Muscle layer of colon (tissue), 2 donors: Measurements from ENCODE around the gene RSBN1.
A peak's percentile ranks its signal among the peaks of the same experiment; 100 is the strongest.

Source experiments
- H3K27ac ChIP-seq: one replicate; pipeline ENCODE4 v1.7.0; 2013; ENCODE audit warnings: low read depth, mild to moderate bottlenecking, low read length, moderate library complexity
- H3K27me3 ChIP-seq, 2 donors: one replicate each; pipeline ENCODE4 v1.7.0; 2013; ENCODE audit warnings: low read length in 2 of 2, mild to moderate bottlenecking in 2 of 2; ENCODE audit not compliant: insufficient read depth in 2 of 2, control insufficient read depth in 1 of 2
- H3K36me3 ChIP-seq: one replicate; pipeline ENCODE4 v1.7.0; 2013; ENCODE audit warnings: mild to moderate bottlenecking, low read length; ENCODE audit not compliant: insufficient read depth
- H3K4me1 ChIP-seq: one replicate; pipeline ENCODE4 v1.7.0; 2013; ENCODE audit warnings: mild to moderate bottlenecking, low read length; ENCODE audit not compliant: insufficient read depth
- H3K4me3 ChIP-seq, 2 donors: one replicate each; pipeline ENCODE4 v1.7.0; 2013; ENCODE audit warnings: low read length in 2 of 2, low read depth in 1 of 2, mild to moderate bottlenecking in 1 of 2, moderate library complexity in 1 of 2
- H3K9ac ChIP-seq: one replicate; pipeline ENCODE4 v1.7.0; 2013; ENCODE audit warnings: low read length
- H3K9me3 ChIP-seq: one replicate; pipeline ENCODE4 v1.7.0; 2013; ENCODE audit warnings: mild to moderate bottlenecking, low read length
- donor health status: abdominal sarcoma.
- donor health status: Adenocarcinoma of cecum.

RSBN1 gene

DNA sequence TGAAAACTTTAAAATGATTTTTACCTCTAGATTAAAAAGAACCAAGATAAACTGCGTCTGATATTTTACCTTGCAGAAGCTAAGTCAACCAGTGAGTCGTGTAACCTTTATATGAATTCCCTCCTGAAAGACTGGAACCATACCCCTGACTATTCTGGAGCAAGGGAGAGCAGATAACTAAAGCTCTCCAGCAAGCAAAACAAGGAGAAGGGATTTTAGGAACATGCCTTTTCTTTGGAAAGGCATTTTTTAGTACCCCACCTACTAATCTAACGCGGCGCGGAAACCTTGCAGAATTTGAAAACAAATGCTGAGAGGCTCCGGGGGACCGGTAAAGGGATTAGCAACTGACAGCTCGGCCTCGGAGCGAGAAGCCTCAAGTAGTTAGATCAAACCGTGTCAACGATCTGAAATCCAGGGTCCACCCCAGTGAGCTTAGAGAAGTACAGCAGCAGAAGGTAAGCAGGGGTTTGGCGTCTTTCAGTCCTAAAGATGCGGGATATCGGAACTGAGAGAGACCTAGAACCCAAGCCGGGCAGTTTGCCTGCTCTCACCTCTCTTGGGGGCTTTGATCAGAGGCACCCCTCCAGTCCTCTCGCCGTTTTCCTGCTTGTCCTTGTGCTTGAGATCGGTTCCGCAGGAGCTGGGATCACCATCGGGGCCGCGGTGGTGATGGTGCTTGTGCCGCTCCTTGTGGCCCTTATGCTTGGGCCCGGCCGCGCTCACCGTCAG is 954 bp downstream of the RSBN1 start:
- Histone ChIP-seq H3K36me3 (no peaks in the 10 kb centered on the region), H3K27ac (peak overlapping the region; percentile 97), H3K4me3 (peak overlapping the region; percentile 91 to 93), H3K9ac (peak overlapping the region; percentile 97), H3K4me1 (peaks cover 25% of the 10 kb centered on the region), H3K9me3 (no peaks in the 10 kb centered on the region), H3K27me3 (no peaks in the 10 kb centered on the region)

DNA sequence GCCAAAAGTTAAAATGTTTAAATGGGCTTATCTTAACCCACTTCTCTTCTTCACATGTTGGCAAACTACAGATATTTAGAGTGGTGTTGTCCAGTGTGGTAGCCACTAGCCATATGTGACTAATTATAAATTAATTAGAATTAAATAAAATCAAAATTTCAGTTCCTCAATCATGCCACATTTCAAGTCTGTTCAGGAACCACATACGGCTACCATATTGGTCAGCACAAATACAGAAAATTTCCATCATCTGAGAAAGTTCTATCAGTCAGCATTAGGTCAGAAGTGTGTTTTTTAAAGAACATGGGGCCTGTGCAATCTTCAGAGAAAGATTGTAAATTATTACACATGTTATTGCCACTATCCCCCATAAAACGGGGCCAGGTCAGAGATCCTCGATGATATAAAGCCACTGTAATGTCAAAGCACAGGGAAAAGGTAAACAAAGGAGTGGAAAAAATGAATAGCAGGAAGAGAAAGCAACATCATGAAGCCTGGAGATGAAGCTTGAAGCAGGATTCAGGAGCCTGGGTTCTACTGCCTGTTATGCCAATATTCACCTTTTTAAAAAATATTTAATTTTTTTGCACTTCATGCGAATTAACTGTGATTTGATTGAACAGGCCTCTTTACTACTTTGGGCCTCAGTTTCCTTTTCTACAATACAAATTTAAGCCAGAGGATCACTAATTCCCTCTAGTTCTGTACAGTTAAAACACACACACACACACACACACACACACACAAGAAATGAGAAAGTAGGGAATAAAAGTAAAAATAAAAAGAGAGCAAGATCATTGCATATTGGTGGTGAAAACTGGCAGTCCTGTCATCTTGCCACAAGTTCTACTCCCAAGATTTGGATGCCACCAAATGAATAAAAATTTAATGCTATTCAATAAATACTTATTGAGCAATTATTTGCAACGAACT is 2.3 kb downstream of the RSBN1 start:
- no peak overlapping the region for H3K27ac ChIP-seq
- peaks cover 25% of the 10 kb centered on the region for H3K4me1 ChIP-seq
- no peaks in the 10 kb centered on the region for H3K27me3 ChIP-seq
- no peaks in the 10 kb centered on the region for H3K36me3 ChIP-seq
- H3K4me3 ChIP-seq = peak overlapping the region in 1 of 2 donors; percentile 91
- H3K9me3 ChIP-seq = no peaks in the 10 kb centered on the region
- H3K9ac ChIP-seq = peak overlapping the region; percentile 0

DNA sequence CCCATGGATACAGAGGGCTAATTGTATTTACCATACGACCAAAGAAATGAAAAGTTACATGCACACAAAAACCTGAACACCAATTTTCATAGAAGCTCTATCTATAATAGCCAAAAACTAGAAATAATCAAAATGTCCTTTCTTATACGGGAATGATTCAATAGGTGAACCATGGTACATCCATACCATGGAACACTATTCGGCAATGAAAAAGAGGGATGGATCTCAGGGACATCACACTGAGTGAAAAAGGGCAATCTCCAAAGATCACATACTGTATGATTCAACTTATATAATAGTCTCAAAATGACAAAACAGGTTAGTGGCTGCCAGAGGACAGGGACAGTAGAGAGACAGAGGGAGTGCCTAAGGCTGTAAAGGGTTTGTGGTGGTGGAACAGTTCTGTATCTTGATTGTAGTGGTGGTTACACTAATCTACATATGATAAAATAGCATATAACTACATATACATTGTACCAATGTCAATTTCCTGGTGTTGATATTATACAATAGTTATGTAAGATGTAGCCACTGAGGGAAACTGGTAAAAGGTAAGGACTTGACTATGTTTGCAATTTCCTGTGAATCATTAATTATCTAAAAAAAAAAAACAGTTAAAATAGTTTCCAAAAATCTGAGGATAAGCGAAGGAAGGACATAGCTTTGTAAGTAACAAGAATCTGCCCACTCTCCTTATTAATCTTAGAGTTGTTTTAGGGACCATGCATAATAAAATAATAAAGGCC is 3.7 kb downstream of the RSBN1 start:
- no peaks in the 10 kb centered on the region for H3K9me3 ChIP-seq
- peaks cover 36% of the 10 kb centered on the region for H3K4me1 ChIP-seq
- H3K27me3 ChIP-seq = no peaks in the 10 kb centered on the region
- peak overlapping the region; percentile 51 for H3K27ac ChIP-seq
- no peak overlapping the region for H3K4me3 ChIP-seq
- no peaks in the 10 kb centered on the region for H3K36me3 ChIP-seq
- H3K9ac ChIP-seq = no peak overlapping the region

DNA sequence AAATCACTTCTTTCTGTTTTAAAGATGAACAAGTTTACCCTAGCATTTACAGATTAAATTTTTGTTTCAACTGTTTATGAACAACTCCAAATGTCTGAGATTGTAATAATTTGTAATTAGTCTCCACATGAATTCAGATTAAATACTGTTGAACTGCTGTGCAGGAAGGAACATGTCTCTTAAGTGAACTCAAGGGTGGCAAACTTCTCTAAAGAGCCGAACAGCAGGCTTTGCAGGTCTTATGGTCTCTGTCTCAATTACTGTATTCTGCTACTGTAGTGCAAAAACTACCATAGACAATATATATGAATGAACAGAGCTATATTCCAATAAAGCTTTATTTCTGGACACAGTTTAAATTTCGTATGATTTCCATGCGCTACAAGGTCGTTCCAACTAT is 6.6 kb downstream of the RSBN1 start:
- no peaks in the 10 kb centered on the region for H3K36me3 ChIP-seq
- H3K27ac ChIP-seq = no peak overlapping the region
- H3K4me3 ChIP-seq = no peak overlapping the region
- H3K4me1 ChIP-seq = peaks cover 37% of the 10 kb centered on the region
- no peak overlapping the region for H3K9ac ChIP-seq
- H3K27me3 ChIP-seq = no peaks in the 10 kb centered on the region
- no peaks in the 10 kb centered on the region for H3K9me3 ChIP-seq

DNA sequence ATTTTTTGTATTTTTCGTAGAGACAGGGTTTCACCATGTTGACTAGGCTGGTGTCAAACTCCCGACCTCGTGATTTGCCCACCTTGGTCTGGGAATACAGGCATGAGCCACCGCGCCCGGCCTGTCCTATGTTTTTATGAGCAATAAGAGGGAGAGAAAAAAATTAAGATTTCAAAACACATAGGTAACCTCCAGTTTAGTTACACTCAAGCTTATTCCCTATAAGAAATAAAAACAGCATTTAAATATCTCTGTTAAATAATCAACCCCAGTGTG is 7.1 kb downstream of the RSBN1 start:
- Histone ChIP-seq H3K27me3 (no peaks in the 10 kb centered on the region), H3K4me3 (no peak overlapping the region), H3K36me3 (no peaks in the 10 kb centered on the region), H3K9me3 (no peaks in the 10 kb centered on the region), H3K4me1 (peaks cover 38% of the 10 kb centered on the region), H3K9ac (no peak overlapping the region), H3K27ac (no peak overlapping the region)

DNA sequence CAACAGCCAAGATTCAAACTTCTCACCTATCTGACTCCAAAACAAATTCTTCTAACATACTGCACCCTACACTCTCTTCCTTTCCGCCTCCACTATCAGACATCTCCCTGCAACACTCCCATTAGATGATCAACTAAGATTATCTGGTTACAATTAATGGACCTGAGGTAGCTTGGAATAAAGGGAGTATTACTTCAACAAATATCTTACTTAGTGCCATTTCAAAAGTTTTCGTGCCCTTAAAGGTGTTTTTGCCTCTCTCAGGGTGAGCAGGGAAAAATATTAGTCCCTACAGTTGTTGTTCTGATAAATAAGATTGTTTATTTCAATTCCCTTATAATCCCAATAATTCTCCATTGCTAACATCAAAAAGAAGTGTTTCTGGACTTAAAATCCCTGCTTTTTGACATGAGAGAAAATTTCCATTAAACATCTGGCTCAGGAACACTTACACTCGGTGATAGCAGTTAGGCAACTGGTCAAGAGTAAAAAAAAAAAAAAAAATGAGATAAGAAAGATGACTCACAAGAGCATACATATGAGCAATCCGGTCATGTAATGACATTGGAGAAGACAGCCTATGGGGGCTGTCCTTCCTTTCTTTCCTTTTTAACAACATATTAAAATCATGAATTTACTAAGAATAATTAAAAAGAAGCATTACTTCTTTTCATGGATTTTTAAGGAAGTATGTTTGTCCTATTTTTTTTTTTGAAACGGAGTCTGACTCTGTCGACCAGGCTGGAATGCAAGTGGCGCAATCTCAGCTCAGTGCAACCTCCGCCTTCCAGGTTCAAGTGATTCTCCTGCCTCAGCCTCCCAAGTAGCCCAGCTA is 7.6 kb downstream of the RSBN1 start:
- Histone ChIP-seq H3K9ac (no peak overlapping the region), H3K27ac (no peak overlapping the region), H3K4me3 (no peak overlapping the region), H3K9me3 (no peaks in the 10 kb centered on the region), H3K27me3 (no peaks in the 10 kb centered on the region), H3K36me3 (no peaks in the 10 kb centered on the region), H3K4me1 (peaks cover 37% of the 10 kb centered on the region)

DNA sequence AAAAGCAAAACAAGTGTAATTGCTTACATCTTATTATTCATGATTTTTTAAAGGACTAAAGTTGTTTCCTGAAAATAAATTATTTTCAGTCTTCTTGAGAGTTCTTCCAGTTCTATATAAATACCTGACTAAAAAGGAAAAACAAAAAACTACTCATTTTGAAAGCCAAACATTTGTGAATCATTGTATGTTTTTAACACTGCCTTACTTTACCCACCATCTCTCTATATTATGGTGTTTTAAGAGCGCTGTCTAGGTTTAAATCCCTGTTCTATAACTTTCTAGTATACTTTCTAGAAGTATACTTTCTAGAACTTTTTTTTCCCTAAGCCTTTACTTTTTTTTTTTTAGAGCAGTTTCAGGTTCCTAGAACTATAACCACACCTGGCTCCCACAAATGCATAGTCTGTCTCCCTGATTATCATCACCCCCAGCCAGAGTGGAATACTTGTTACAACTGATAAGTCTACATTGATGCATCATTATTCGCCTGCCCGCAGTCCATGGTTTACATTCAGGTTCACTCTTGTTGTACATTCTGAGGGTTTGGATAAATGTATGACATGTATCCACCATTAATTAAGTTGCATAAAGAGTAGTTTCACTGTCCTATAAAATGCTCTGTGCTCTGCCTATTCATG is 9.8 kb downstream of the RSBN1 start:
- Histone ChIP-seq H3K9me3 (no peaks in the 10 kb centered on the region), H3K27me3 (no peaks in the 10 kb centered on the region), H3K9ac (no peak overlapping the region), H3K27ac (no peak overlapping the region), H3K4me1 (peaks cover 19% of the 10 kb centered on the region), H3K36me3 (no peaks in the 10 kb centered on the region), H3K4me3 (no peak overlapping the region)

DNA sequence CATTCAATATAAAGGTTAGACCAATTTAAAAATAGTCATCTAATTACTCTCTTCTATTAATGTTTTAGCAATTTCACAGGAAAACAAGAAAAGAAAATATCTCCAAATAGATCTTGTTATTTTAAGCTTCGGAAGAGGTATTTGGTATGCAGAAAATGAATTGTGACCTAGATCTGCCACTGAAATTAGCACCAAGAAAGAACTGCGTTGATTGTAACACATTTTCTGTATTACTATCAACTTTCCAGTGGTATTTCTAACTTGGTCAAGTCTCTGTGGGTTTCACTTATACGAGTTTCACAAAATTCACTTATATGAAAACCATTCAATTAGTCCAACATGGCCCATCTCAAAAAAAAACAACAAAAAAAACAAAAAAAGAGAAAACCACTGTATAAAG is 11.8 kb downstream of the RSBN1 start:
- H3K27me3 ChIP-seq = no peaks in the 10 kb centered on the region
- no peak overlapping the region for H3K27ac ChIP-seq
- no peaks in the 10 kb centered on the region for H3K36me3 ChIP-seq
- no peak overlapping the region for H3K9ac ChIP-seq
- H3K4me3 ChIP-seq = no peak overlapping the region
- H3K9me3 ChIP-seq = no peaks in the 10 kb centered on the region
- peaks cover 19% of the 10 kb centered on the region for H3K4me1 ChIP-seq

DNA sequence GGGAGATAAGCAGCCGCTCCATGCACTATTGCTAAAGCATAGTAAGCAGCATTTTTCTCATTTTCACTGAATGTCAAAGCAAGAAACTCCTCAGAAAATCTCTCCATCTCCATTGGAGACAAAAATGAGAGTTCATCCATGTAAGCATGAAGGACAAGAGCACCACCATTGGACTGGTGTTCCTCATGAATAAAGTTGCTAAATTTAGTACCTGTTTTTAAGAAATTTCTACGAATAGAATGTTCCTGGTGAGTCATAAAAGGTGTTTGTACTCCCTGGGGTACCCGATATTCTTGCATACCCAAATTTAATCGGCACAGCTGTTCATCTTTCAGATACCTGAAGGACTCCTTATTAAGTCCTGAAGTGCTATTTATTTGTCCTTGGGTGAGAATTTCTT is 14.8 kb downstream of the RSBN1 start:
- peaks cover 8% of the 10 kb centered on the region for H3K4me1 ChIP-seq
- H3K36me3 ChIP-seq = peaks cover 9% of the 10 kb centered on the region
- no peak overlapping the region for H3K27ac ChIP-seq
- no peak overlapping the region for H3K9ac ChIP-seq
- H3K9me3 ChIP-seq = no peaks in the 10 kb centered on the region
- no peak overlapping the region for H3K4me3 ChIP-seq
- H3K27me3 ChIP-seq = no peaks in the 10 kb centered on the region

DNA sequence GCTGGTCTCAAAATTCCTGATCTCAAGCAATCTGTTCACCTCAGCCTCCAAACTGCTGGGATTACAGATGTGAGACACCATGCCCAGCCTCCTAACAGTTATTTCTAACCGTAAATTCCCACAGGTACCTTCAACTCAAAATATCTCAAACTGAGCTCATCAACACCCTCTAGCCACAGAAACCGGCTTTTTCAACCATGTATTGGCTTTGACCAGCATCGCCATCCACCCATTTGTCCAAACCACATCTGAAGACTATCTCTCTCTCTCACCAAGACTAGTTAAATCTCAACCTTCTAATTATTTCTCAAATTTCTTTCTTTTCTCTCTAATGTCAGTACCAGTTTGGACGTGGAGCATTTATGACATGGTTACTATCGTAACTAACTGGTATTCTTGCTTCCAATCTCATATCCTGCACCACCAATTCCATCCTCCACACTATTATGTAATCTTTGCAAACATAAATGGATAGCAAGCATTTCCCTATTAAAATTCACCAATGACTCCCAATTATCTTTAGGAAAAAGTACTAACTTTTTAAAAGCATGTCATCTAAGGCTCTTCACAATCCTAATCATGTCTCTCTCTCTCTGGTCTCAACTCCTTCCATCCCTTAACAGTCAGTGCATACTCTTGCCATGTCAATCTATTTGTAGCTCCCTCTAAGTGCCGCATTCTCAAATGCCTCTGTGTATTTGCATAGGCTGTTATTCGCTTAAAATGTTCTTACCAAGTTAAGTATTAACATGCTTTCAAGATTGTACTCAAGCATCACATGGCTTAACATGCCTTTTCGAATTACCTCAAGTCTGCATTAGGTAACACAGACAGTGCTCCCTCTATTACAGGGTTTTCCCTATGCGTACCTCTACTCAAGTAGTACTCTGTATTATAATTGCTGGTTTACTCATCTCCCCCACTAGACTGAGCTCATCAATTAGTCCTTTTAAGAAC is 18.1 kb downstream of the RSBN1 start:
- H3K9me3 ChIP-seq = no peaks in the 10 kb centered on the region
- peaks cover 9% of the 10 kb centered on the region for H3K36me3 ChIP-seq
- no peak overlapping the region for H3K27ac ChIP-seq
- H3K4me3 ChIP-seq = no peak overlapping the region
- no peaks in the 10 kb centered on the region for H3K4me1 ChIP-seq
- H3K27me3 ChIP-seq = no peaks in the 10 kb centered on the region
- no peak overlapping the region for H3K9ac ChIP-seq
